Lower leg skin (tissue), 3 donors: ENCODE data around the gene ABCG4.

Experiments used
- POLR2A ChIP-seq, 2 donors: fragments of 450-650 bp; IDR thresholded peaks; one replicate each; pipeline ENCODE4 v1.6.1; 2016 to 2017; ENCODE audit warnings: antibody characterized with exemption in 2 of 2, mild to moderate bottlenecking in 1 of 2, moderate library complexity in 1 of 2
- TF ChIP-seq, protein P1 (sequence below), 3 donors: fragments of 450-650 bp; IDR thresholded peaks; one replicate each; pipeline ENCODE4 v1.5.1; 2016; ENCODE audit warnings: antibody characterized with exemption in 3 of 3, mild to moderate bottlenecking in 3 of 3, moderate library complexity in 2 of 3

DNA sequence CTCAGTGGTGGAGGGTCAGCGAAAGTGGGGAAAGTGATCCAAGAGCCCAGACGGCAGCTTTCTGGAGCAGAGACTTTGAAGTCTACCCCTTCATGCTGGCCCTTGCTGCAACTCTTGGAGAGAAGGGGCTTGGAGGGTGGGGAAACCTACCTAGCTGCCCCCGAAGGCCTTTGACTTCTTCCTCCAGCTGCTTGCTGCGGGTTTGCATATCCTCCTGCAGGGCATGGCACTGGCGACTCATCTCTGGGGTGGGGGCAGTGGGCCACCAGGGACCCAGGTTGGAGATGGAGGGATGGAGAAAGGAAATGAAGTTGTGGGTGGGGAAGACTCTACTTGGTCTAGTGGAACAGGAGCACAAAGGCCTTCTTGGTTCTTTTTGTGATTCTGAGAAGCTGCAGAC, 44.1 kb downstream of the ABCG4 start:
- TF ChIP-seq, protein P1, sequence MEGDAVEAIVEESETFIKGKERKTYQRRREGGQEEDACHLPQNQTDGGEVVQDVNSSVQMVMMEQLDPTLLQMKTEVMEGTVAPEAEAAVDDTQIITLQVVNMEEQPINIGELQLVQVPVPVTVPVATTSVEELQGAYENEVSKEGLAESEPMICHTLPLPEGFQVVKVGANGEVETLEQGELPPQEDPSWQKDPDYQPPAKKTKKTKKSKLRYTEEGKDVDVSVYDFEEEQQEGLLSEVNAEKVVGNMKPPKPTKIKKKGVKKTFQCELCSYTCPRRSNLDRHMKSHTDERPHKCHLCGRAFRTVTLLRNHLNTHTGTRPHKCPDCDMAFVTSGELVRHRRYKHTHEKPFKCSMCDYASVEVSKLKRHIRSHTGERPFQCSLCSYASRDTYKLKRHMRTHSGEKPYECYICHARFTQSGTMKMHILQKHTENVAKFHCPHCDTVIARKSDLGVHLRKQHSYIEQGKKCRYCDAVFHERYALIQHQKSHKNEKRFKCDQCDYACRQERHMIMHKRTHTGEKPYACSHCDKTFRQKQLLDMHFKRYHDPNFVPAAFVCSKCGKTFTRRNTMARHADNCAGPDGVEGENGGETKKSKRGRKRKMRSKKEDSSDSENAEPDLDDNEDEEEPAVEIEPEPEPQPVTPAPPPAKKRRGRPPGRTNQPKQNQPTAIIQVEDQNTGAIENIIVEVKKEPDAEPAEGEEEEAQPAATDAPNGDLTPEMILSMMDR (IDR thresholded peaks at IDR 0.05): no peak
- no peak for TF ChIP-seq POLR2A (IDR thresholded peaks at IDR 0.05)
